HG03442 (cell line): ENCODE results near the gene USP17L11.
"Not testable (repeated sequence)": the region's sequence is repeated elsewhere in the genome, so short reads cannot be mapped to it uniquely, and the experiment has no call there.

Experiments used
- ATAC-seq: cut with Tn5 transposase; IDR thresholded peaks from one replicate; pipeline ENCODE4 v1.9.1; 2021; ENCODE audit warnings: mild to moderate bottlenecking, moderate library complexity; ENCODE audit not compliant: unreplicated experiment

The USP17L11 gene, protein sequence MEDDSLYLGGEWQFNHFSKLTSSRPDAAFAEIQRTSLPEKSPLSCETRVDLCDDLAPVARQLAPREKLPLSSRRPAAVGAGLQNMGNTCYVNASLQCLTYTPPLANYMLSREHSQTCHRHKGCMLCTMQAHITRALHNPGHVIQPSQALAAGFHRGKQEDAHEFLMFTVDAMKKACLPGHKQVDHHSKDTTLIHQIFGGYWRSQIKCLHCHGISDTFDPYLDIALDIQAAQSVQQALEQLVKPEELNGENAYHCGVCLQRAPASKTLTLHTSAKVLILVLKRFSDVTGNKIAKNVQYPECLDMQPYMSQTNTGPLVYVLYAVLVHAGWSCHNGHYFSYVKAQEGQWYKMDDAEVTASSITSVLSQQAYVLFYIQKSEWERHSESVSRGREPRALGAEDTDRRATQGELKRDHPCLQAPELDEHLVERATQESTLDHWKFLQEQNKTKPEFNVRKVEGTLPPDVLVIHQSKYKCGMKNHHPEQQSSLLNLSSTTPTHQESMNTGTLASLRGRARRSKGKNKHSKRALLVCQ

GRCh38 chr4:9215105-9215504, at the start of gene USP17L11:
Gene USP17L11 (plus strand): TSS chr4:9215405. CDS start chr4:9215405, 0 bp downstream.
- not testable (repeated sequence) for ATAC-seq

DNA sequence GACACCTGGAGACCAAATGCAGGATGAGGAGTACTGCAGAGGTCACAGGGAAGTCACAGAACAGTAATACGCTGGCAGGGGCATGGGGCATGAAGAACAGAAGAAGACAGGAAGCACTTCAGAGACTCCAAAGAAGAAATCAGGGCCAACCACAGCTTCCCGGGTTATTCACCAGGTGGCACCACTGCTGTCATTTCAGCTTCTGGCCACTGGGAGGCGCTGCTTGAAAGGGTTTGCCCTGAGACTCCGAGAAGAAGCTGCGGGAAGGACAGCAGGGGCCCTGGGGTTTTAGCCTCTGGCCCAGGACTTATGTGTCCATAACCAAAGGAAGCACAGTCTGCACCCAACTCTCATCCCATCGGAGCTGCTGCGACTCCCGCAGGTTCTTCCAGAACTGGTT, 49.2 kb upstream of the USP17L11 start:
- ATAC-seq: not testable (repeated sequence)

GRCh38 chr4:9169791-9170459, 45.3 kb upstream of the USP17L11 start, which contains the start of gene FAM90A26:
Gene FAM90A26 (plus strand): TSS chr4:9170409. CDS start chr4:9173173, 2,764 bp downstream.
- not testable (repeated sequence) for ATAC-seq

DNA sequence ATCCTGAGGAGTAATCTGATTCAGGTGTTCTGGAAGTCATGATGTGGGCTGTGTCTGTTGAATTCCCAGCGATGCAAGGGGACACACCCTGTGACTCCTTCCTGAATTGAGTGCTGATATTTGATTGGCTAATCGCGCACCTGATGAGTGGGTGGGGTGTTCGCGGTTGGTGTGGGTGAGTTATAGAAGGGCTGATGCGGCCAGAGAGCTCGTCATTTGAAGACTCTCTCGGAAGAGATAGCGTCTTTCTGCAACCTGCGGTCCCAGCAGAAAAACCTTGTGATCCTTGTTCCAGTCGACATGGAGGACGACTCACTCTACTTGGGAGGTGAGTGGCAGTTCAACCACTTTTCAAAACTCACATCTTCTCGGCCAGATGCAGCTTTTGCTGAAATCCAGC, 4.8 kb upstream of the USP17L11 start, which contains the start of gene USP17L10:
Gene USP17L10, plus strand, starts transcription at position 301 of the 400 bp plus-strand sequence. Its CDS starts 0 bp downstream, at position 301.
- ATAC-seq: not testable (repeated sequence)

DNA sequence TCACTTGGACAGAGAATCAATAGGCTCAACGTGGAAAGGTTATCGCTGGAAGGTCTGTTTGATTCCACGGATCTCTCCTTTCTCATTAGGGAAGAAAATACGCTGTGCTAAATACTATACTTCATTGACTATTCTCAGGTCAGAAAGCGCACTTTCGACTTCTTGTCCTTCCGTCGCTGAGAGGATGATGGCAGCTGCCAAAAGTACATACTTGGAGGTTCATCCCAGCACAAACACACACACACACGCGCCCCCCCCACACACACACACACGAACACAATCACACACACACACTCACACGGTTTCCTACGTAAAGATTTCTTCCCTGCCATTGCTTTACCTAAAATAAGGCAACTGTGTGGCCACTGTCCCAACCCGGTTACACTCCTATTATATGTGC, 504 bp upstream of the USP17L11 start:
- ATAC-seq: not testable (repeated sequence)

DNA sequence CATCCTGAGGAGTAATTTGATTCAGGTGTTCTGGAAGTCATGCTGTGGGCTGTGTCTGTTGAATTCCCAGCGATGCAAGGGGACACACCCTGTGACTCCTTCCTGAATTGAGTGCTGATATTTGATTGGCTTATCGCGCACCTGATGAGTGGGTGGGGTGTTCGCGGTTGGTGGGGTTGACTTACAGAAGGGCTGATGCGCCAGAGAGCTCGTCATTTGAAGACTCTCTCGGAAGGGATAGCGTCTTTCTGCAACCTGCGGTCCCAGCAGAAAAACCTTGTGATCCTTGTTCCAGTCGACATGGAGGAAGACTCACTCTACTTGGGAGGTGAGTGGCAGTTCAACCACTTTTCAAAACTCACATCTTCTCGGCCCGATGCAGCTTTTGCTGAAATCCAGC, 4.6 kb downstream of the USP17L11 start, which contains the start of gene USP17L12:
Gene USP17L12, plus strand, starts transcription at position 301 of the 400 bp plus-strand sequence. Its CDS starts 0 bp downstream, at position 301.
- ATAC-seq: not testable (repeated sequence)

- not testable (repeated sequence) for ATAC-seq
Observed at GRCh38 chr4:9224596-9224995, 9.4 kb downstream of the USP17L11 start, which contains the start of gene USP17L13. Gene USP17L13 (plus strand): TSS chr4:9224896. CDS start chr4:9224896, 0 bp downstream.

GRCh38 chr4:9230249-9230648, 15.0 kb downstream of the USP17L11 start:
- ATAC-seq: not testable (repeated sequence)

DNA sequence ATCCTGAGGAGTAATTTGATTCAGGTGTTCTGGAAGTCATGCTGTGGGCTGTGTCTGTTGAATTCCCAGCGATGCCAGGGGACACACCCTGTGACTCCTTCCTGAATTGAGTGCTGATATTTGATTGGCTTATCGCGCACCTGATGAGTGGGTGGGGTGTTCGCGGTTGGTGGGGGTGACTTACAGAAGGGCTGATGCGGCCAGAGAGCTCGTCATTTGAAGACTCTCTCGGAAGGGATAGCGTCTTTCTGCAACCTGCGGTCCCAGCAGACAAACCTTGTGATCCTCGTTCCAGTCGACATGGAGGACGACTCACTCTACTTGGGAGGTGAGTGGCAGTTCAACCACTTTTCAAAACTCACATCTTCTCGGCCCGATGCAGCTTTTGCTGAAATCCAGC, 18.9 kb downstream of the USP17L11 start, which contains the start of gene USP17L15:
Gene USP17L15, plus strand, starts transcription at position 301 of the 400 bp plus-strand sequence. Its CDS starts 0 bp downstream, at position 301.
- not testable (repeated sequence) for ATAC-seq

- not testable (repeated sequence) for ATAC-seq
Observed at GRCh38 chr4:9238461-9238860, 23.3 kb downstream of the USP17L11 start.

GRCh38 chr4:9243579-9243978, 28.4 kb downstream of the USP17L11 start, which contains the start of gene USP17L17:
Gene USP17L17 (plus strand): TSS chr4:9243879. CDS start chr4:9243879, 0 bp downstream.
- not testable (repeated sequence) for ATAC-seq

DNA sequence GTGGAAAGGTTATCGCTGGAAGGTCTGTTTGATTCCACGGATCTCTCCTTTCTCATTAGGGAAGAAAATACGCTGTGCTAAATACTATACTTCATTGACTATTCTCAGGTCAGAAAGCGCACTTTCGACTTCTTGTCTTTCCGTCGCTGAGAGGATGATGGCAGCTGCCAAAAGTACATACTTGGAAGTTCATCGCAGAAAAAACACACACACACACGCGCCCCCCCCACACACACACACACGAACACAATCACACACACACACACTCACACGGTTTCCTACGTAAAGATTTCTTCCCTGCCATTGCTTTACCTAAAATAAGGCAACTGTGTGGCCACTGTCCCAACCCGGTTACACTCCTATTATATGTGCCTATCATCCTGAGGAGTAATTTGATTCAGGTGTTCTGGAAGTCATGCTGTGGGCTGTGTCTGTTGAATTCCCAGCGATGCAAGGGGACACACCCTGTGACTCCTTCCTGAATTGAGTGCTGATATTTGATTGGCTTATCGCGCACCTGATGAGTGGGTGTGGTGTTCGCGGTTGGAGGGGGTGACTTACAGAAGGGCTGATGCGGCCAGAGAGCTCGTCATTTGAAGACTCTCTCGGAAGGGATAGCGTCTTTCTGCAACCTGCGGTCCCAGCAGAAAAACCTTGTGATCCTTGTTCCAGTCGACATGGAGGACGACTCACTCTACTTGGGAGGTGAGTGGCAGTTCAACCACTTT, 32.9 kb downstream of the USP17L11 start, which contains the start of gene USP17L18:
Gene USP17L18, plus strand, starts transcription at position 678 of the 728 bp plus-strand sequence. Its CDS starts 0 bp downstream, at position 678.
- ATAC-seq: not testable (repeated sequence)

DNA sequence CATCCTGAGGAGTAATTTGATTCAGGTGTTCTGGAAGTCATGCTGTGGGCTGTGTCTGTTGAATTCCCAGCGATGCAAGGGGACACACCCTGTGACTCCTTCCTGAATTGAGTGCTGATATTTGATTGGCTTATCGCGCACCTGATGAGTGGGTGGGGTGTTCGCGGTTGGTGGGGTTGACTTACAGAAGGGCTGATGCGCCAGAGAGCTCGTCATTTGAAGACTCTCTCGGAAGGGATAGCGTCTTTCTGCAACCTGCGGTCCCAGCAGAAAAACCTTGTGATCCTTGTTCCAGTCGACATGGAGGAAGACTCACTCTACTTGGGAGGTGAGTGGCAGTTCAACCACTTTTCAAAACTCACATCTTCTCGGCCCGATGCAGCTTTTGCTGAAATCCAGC, 37.9 kb downstream of the USP17L11 start, which contains the start of gene USP17L19:
Gene USP17L19, plus strand, starts transcription at position 301 of the 400 bp plus-strand sequence. Its CDS starts 0 bp downstream, at position 301.
- not testable (repeated sequence) for ATAC-seq

DNA sequence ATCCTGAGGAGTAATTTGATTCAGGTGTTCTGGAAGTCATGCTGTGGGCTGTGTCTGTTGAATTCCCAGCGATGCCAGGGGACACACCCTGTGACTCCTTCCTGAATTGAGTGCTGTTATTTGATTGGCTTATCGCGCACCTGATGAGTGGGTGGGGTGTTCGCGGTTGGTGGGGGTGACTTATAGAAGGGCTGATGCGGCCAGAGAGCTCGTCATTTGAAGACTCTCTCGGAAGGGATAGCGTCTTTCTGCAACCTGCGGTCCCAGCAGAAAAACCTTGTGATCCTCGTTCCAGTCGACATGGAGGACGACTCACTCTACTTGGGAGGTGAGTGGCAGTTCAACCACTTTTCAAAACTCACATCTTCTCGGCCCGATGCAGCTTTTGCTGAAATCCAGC, 42.6 kb downstream of the USP17L11 start, which contains the start of gene USP17L20:
Gene USP17L20, plus strand, starts transcription at position 301 of the 400 bp plus-strand sequence. Its CDS starts 0 bp downstream, at position 301.
- ATAC-seq: not testable (repeated sequence)

- ATAC-seq: not testable (repeated sequence)
Observed at GRCh38 chr4:9262572-9262971, 47.4 kb downstream of the USP17L11 start, which contains the start of gene USP17L21. Gene USP17L21 (plus strand): TSS chr4:9262872. CDS start chr4:9262872, 0 bp downstream.
